ENCODE measurements around the gene SLC45A3.
"Not testable (repeated sequence)": the region's sequence is repeated elsewhere in the genome, so short reads cannot be mapped to it uniquely, and the experiment has no call there.

The SLC45A3 gene

DNA sequence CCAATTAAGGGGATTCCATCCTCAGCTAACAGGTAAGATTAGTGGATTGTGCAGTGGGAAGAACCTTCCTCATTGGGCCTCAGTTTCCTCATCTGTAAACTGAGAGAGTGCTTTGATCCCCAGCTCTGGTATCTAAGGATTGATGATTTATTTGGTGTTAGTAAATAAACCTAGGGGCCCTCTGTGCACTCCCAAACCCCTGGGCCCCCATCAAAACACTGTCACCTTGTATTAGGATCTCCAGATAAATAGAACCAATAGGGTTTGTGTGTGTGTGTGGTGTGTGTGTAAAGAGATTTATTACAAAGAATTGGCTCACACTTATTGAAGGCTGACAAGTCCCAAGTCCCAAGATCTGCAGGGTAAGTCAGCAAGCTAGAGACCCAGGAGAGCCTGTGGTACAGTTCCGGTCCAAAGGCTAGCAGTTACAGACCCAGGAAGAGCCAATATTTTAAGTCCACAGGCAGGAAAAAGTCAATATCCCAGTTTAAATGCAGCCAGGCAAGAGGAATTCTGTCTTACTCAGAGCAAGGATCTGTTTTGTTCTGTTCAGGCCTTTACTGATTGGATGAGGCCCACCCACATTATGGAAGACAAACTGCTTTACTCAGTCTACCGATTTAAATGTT is 37.5 kb downstream of the SLC45A3 start:
- no peak for FAIRE-seq

DNA sequence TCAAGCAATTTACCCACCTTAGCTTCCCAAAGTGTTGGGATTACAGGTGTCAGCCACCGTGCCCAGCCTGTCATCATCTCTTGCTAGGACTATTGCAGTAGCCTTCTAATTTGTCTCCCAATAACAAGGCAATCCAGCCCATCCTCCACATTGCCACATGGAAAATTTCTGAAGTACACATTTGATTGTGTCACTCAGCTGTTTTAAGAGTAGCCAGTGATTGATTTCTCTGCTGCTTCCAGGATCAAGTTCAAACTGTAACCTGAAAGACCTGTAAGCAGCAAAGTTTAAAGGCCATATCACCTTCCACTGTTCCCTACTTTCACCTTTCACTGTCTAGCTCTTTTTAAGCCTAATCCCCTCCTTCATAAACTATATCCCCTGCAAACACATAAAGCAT is 40.7 kb downstream of the SLC45A3 start:
- no peak for FAIRE-seq

More for the DNA sequence above, 37.5 kb downstream of the SLC45A3 start:
- no peak for DNase-seq (ENCODE audit: extremely low spot score, insufficient read length, low read depth)

DNA sequence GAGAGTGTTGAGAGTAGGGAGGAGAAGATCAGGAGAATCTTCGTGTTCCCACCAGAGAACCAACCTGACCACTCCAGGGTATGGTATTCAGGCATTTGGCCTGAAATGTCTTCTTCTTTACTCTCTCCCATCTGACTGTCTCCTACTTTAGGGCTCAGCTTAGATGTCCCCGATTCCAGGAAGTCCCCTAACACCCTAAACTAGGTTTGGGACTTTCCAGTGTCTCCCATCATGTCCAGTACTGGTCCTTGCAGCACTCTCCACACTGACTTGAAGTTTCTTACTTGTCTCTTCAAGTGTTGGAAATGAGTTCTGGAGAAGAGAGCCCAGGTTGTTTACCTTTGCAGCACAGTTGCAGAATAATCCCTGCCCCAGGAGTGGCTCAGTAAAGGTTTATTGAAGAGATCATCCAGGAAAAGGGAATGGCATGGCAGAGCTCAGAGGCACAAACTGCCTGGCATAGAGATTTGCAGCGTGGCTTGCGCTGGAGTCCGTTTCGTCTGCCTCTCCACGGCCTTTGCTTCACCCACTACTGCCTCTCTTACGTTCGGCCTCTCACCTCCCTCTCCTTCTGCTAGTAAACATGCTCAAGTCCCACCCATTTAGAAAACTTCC is 42.3 kb downstream of the SLC45A3 start:
- FAIRE-seq: peak; percentile 49
- no peak for DNase-seq (ENCODE audit: extremely low spot score, insufficient read length, low read depth)

More for the DNA sequence above, 40.7 kb downstream of the SLC45A3 start:
- no peak for DNase-seq (ENCODE audit: extremely low spot score, insufficient read length, low read depth)

DNA sequence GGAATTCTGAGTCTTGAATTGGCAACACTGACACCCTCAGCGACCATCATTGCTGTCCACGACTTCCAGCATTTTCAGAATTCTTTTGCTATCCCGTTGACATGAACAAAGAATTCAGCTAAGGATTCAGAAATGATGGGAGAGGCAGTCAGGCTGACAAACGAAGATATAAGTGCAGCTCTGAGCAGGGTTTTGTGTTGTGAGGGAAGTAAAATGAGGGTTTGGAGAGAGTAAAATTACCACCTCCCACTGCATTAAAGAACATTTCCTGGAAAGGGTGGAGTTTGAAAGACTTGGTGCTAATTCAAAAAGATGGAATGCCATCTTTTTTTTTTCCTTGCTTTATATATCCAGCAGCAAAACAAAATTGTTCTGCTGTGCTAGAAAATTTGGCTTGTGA is 43.6 kb downstream of the SLC45A3 start:
- DNase-seq (ENCODE audit: extremely low spot score, insufficient read length, low read depth): no peak
- FAIRE-seq: no peak

DNA sequence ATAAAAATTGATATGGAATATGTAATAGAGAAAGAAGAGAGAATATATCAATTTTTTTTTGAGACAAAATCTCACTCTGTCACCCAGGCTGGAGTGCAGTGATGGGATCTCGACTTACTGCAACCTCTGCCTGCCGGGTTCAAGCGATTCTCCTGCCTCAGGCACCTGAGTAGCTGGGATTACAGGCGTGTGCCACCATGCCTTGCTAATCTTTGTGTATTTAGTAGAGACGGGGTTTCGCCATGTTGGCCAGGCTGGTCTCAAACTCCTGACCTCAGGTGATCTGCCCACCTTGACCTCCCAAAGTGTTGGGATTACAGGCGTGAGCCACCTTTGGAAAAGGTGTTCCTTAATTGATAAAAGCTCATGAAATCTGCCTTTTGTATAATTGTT is 44.2 kb downstream of the SLC45A3 start:
- FAIRE-seq; DNase-seq (ENCODE audit: extremely low spot score, insufficient read length, low read depth): not testable (repeated sequence)

DNA sequence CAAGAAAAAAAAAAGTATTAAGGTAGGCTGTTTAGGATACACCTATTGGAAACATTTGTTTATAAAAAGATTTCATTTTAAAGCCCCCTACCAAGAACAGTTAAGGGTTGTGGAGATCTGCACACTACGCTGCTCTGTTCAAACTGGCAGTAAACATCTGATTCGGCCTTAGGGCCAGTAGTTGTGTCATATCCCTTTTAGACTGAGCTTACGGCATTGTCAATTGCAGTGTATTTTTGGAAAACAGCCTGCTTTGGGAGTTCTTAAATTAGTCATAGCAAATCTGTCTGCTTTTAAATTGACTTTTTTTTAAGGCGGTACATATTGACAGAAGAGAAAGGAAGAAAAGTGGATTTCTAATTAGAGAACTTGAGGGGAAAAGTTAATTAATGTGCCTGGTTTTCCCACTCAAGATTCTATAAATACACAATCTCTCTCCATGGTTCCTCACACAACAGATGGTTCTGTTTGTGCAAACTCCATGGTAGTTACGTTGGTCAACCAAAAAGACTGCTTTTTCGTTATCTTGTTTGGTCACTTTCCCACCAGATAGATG is 46.8 kb downstream of the SLC45A3 start:
- DNase-seq (ENCODE audit: extremely low spot score, insufficient read length, low read depth) (no peak), FAIRE-seq (no peak)

DNA sequence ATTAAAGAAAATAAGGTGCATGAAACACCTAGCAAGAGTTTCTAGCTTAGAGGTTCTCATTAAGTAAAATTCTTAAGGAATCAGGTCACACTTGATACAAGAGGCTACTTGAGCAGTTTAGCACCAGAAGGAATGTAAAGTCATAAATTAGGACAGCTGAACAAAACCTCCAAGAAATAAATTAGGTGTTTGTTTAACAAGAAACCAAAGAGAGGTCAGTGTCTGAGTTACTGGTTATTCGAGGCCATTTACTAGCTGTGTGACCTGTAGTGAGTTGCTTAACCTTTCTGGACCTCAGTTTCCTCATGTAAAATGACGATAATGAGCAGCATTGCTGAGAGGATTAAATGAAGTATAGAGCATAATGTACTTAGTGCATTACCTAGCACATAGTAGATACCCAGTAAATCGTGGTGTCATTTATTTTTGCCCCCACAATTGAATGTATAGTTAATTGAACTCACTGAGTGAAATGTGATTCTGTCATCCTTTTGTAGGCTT is 47.6 kb downstream of the SLC45A3 start:
- FAIRE-seq: no peak

DNA sequence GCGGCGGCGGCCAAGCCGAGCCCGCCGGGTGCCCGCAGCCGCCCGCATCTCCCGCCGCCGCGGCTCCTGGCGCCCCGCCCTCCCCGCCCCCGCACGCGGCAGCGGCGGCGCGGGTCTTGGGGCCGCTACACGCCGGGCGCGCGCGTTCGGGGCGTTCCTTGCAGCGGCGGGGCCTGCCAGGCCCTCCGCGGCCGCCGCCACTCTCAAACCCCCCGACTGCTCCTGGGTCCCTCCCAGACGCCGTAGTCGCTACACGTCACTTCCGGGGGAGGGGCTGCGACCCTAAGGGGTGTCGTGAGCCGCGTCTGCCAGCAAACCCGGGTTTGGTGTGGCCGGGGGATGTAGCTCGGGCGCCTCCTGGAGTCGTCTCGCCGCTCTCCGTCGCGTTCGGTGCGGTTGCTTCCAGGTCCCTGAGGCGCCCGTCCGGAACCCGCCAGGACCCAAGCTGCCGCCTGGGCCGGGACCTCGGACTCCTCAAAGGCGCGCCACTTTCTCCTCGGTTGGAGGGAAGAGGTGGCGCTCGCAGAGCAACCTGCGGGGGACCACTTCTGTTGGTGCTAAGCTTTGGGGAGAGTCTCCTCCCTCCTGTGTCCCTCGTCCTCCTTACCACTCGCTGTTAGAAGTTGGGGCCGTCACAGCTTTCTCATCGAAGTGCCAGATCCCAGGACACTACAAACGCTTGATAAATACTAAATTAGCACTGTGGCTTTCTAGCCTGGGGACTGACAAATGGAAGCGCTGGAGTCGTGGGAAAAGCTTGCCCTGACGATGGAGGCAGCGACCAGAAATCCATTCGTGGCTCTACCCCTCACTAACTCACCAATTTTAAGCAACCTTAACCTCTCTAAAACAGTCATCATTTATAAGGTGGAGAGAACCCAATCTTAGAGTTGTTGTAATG is 48.3 kb downstream of the SLC45A3 start, which contains the start of gene ELK4:
TSS of gene ELK4 (minus strand) at position 244 of the 901 bp plus-strand sequence. CDS start 8,129 bp downstream, outside the sequence.
- peak; percentile 85 for FAIRE-seq
- DNase-seq (ENCODE audit: extremely low spot score, insufficient read length, low read depth): peak; percentile 91

More for the DNA sequence above, 47.6 kb downstream of the SLC45A3 start:
- no peak for DNase-seq (ENCODE audit: extremely low spot score, insufficient read length, low read depth)

DNA sequence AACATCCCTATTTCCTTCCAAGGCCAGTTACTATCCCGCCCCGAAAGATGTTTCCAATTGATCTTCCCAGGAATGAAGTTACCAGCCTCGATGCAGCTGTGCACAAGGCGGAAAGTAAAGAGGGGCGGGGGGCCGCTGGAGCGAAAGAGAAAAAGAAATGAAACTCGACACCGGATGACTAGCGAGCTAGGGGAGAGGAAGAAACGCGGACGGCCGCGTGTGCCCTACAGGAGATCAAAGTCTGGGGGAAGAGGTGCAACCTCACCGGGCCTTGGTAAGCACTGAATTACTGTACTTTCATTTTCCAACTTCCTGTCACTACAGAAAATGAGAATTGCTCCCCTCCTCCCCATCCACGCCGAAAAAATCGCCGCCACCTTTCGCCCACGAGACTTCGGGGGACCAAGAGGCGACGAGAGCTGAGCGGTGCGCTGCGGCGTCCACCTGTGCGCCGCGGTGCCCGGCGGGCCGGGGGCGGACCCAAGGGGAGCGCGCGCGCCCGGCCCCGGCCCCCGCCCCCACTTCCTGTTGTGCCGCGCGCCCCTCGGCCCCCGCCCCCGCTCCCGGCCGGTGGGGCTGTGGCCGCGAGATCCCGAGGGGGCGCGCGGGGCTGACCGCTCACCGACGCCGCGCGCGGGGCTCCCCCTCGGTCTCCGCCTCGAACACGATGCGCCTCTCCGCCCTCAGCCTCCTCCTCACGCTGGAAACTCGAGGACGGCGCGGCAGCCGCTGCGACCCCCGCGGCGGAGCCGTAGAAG is 49.1 kb downstream of the SLC45A3 start:
- DNase-seq (ENCODE audit: extremely low spot score, insufficient read length, low read depth) (peak; percentile 56), FAIRE-seq (peak; percentile 92)

DNA sequence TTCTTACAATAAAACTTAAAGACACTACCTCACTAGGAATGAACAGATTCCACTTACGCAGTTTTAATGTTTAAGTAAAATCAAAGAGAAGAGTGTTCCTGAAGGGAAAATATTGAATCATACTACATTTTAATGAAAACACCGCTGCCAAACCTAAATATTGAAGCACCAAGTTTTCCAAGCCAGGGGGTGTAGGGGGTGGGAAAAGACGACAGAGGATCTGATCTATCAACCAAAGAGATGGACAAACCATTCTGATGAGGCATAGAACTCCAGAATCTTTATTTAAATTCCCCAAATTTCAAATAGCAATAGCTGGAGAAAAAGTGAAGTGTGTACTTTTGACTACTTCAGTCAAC is 49.7 kb downstream of the SLC45A3 start:
- FAIRE-seq (no peak), DNase-seq (ENCODE audit: extremely low spot score, insufficient read length, low read depth) (no peak)

DNA sequence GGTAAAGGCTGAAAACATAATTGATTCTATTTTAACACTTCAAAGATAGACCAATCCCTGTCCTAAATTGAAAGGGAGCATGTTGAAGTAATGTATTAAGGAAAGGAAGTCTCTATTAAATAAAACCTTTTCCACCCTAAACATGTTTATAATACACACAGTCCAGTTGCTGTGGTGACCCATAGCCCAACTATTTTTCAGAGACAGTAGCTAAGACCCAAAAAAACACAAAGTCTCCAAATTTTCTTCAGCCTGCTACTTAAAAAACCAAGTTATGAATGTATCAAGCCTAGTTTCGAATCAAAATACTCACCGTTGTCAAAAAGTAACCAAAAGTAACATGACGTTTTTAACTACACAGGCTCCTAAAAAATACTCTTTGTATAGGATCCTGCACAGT is 50.1 kb downstream of the SLC45A3 start:
- no peak for DNase-seq (ENCODE audit: extremely low spot score, insufficient read length, low read depth)
- no peak for FAIRE-seq

DNA sequence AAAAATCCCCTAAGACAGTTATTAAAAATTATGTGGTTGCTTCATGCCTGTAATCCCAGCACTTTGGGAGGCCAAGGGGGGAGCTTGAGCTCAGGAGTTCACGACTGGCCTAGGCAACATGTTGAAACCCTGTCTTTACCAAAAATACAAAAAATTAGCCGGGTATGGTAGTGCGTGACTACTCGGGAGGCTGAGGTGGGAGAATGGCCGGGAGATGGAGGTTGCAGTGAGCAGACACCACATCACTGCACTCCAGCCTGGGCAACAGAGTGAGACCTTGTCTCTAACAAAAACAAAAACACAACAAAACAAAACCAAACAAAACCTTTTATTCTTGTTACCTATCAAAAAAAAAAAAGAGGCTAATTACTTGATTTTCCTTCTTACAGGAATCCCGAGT is 50.6 kb downstream of the SLC45A3 start:
- DNase-seq (ENCODE audit: extremely low spot score, insufficient read length, low read depth) (no peak), FAIRE-seq (no peak)

DNA sequence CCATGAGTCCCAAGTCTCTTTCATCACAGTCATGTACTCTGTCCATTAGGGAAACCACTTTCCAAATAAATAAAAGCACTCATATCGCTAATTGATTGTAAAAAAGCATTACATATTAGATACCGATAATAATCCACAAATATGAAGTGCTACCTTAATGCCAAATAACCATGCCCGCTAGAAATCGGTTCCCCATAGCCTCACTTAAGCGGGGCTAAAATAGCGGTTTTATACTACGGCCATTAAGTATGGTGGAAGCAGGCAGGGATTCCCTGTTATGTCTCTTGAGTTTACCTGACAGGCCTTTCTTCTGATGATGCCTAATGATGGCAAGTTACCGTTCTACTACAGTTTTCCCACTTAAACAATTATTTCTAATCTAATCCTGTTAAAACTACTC is 52.4 kb downstream of the SLC45A3 start:
- no peak for FAIRE-seq
- no peak for DNase-seq (ENCODE audit: extremely low spot score, insufficient read length, low read depth)

DNA sequence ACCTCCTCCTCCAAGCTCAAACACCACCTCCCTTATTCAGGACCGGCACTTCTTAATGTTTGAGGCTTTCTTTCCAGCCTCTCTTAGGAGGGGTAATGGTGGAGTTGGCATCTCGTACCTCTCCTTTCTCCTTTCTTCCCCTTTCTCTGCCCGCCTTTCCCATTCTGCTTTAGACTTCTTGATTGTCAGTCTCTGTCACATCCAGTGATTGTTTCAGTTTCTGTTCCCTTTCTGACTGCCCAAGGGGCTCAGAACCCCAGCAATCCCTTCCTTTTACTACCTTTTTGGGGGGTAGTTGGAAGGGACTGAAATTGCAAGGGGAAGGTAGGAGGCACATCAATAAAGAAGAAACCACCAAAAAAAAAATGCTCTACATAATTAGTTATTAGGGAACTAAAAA is 54.1 kb downstream of the SLC45A3 start:
- FAIRE-seq (peak; percentile 77), DNase-seq (ENCODE audit: extremely low spot score, insufficient read length, low read depth) (no peak)

DNA sequence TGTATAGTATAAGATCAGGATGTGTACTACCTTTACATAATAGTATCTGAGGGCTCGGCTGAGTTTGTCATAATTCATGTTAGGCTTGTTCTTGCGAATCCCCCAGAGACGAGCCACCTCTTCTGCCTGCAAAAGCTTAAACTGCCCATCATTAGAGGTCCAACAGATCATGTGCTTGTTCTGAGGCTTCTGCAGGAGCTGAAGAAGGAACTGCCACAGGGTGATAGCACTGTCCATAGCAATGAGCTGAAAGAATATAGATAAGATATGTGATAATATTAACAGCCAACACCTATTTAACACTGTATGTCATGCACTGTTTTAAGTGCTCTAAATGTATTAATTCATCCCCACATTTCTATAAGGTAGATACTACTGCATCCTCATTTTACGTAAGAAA is 56.7 kb downstream of the SLC45A3 start:
- FAIRE-seq (no peak), DNase-seq (ENCODE audit: extremely low spot score, insufficient read length, low read depth) (no peak)

DNA sequence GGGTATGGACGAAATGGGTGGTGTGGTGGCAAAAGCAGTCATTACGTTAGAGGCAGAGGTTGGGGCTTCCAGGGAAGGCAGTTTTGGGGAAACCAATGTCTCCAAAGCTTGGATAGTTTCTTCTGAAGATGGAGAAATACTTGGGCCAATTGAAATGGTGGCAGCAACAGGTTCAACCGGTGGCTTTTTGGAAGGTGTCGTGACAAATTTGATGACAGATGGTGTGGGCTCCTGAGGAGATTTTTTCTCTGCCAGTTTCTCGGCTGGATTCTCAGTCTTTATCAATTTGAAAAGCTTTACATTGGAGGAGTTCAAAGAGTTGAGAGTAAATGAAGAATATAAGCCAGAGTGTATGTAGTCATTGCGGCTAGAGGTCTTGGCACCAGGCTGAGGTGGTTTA is 60.0 kb downstream of the SLC45A3 start:
- DNase-seq (ENCODE audit: extremely low spot score, insufficient read length, low read depth): no peak
- no peak for FAIRE-seq

DNA sequence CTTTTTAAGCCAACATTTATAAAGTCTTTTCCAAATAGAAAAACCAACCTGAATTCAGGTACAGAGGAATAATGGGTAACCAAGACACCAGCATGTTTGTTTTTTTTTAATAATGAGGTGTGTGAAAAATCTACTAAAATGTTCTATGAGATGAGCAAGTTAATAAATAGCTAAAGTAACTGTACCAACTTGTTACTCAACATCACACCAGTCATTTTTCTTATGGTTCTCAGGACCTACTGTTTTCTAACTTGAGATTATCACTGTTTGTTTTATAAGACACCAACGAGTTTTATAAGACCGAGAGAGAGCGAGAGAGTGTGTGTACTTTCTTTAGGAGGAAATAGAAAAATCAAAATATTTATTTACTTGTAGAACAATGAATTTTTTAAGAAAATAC is 60.9 kb downstream of the SLC45A3 start:
- DNase-seq (ENCODE audit: extremely low spot score, insufficient read length, low read depth): no peak

DNA sequence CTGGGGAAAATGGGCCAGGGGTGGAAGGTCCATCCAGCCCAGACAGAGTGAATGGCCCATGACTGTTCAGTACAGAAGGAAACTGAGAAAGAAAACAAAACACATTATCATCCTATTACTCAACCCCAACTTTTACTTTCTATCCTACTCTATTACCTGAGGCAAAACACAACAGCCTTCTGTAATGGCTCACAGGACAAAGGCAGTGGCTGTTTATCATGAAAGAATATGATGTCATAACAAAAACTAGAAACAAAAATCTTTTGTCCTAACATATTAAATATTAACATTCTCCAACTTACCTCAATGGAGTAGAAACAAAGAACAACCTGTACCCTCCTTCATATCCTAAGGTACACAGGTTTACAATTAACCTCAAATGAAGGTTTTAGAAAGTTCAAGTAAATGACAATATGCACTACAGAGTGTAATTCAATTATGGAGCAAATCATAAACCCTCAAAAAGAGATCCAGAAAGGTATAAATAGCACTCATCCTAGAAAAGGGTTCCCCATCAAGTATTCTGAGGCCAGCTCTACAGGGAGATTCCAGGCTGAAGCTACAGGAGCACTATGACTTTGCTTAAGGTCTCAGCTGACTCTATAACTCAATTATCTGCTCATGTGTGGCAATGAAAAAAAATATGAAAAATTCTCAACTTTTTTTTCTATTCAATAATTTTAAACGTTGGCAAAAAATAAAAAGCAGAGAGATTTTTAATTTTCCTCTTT is 63.6 kb downstream of the SLC45A3 start:
- FAIRE-seq (no peak), DNase-seq (ENCODE audit: extremely low spot score, insufficient read length, low read depth) (no peak)

More for the DNA sequence above, 60.9 kb downstream of the SLC45A3 start:
- no peak for FAIRE-seq

DNA sequence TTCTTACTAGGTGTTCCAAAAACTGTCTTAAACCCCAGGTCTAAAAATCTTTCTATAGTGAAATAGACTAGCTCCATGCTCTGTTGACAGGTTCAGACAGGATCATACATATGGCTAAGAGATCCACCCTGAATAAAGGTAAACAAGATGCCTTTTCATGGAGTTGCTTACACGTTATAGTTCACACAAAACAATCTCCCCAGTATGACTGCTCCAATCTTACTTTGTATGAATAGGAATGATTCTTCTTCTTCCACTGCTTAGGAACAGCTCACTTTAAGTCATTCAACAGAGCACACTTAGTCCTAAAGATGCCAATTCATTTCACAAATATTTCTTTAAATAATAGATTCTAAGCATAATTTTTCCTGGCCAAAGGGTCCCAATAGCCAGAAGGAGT is 64.5 kb downstream of the SLC45A3 start:
- FAIRE-seq (no peak), DNase-seq (ENCODE audit: extremely low spot score, insufficient read length, low read depth) (no peak)
